ENCODE results near the gene MCFD2. TPM values are rescaled to one million over a fixed set of nuclear protein-coding genes. Genes with fewer than 3 reads are reported as not detected.

MCFD2 gene
- total and polyA plus RNA-seq, 11 donors = 16.1 to 113 (median 63.4) TPM

DNA sequence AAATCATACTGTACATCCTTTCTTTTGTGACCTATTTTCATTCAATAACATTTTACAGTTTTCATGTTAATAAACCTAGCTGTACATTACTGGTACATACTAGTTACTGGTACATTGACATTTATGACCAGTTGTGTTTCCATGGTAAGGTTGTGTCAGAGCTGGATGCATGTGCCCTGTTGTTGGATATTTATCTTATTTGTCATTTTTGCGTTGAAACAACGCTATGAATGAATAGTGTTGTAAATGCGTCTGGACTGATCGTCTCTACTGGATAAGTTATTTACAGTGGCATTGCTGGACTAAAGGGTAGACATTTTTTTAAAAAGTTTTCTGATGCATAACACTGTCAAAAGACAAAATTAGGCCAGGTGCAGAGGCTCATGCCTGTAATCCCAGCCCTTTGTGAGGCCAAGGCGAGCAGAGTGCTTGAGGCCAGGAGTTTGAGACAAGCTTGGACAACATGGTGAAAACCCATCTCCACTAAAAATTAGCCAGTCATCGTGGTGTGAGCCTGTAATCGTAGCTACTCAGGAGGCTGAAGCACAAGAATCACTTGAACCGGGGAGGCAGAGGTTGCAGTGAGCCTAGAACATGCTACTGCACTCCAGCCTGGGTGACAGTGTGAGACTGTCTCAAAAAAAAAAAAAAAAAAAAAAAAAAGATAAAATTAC lies 40.2 kb downstream of the MCFD2 start:
- WGBS, 4 donors = 89 to 93% (median 90%) methylated on average over 8 of the region's 8 CpGs
- H3K4me1 ChIP-seq = peaks cover 4 to 56% (median 39%) of the 10 kb centered on the region in 12 donors
- no peaks in the 10 kb centered on the region for H3K36me3 ChIP-seq
- DNase-seq (no peak), ATAC-seq (no peak)
- H3K9me3 ChIP-seq = no peaks in the 10 kb centered on the region
- TF ChIP-seq POLR2A (IDR thresholded peaks at IDR 0.05) (no peak), CTCF (IDR thresholded peaks at IDR 0.05) (no peak)
- H3K27ac ChIP-seq = peak overlapping the region in 10 of 12 donors; percentile 48 to 78 (median 63)
- H3K4me3 ChIP-seq = no peak overlapping the region
- intact Hi-C loops (cut with DNase I) = loop anchor here in 9 of 10 donors (2.0 to 5.0 kb wide), 7 partner anchors 21 to 228 kb away; no protein-coding TSS in a partner anchor
- H3K27me3 ChIP-seq = no peaks in the 10 kb centered on the region

DNA sequence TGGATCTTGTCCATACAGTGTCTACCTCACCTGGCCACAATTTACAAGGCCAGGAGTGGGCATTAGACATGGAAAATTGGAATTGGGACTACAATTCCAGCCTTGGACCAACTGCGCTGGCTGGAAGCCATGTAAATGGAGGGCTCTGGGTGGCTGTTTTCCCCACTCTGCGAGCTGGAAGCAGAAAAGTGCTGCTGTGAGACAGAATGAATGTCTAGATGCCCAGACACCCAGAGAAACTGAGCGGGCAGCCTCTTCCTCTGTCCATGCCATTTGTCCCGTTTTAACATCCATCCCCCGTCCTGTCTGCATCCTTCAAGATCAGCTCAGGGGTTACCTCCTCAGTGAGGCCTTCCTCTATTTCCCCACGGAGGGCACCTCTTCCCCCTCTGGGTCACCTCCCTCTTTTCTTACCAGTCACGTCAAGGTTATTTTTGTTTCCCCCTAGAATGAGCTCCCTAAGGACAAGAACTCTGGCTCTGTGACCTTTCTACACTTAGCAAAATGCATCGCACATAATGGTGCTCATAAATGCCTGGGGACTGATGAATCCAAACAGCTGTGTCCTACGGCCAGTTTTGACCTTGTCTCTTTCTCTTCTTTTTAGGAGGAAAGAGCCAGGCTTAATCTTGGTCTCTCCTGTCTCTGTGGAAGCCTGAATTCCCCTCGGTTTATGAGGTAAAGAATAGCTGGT lies 41.2 kb downstream of the MCFD2 start:
- DNase-seq = peak in 2 of 5 donors; percentile 31 to 45
- H3K9me3 ChIP-seq = no peaks in the 10 kb centered on the region
- H3K36me3 ChIP-seq = no peaks in the 10 kb centered on the region
- H3K4me1 ChIP-seq = peaks cover 4 to 66% (median 42%) of the 10 kb centered on the region in 12 donors
- 65 to 80% (median 73%) methylated on average over 10 of the region's 10 CpGs for WGBS, 4 donors
- intact Hi-C loops (cut with DNase I) = loop anchor here in 6 of 10 donors (2.0 to 5.0 kb wide), 4 partner anchors 20 to 67 kb away; no protein-coding TSS in a partner anchor
- peak overlapping the region in 11 of 12 donors; percentile 45 to 78 (median 62) for H3K27ac ChIP-seq
- TF ChIP-seq CTCF (IDR thresholded peaks at IDR 0.05) (no peak), POLR2A (IDR thresholded peaks at IDR 0.05) (no peak)
- peak in 3 of 4 donors; percentile 2 to 31 (median 27) for ATAC-seq
- H3K4me3 ChIP-seq = no peak overlapping the region
- no peaks in the 10 kb centered on the region for H3K27me3 ChIP-seq

DNA sequence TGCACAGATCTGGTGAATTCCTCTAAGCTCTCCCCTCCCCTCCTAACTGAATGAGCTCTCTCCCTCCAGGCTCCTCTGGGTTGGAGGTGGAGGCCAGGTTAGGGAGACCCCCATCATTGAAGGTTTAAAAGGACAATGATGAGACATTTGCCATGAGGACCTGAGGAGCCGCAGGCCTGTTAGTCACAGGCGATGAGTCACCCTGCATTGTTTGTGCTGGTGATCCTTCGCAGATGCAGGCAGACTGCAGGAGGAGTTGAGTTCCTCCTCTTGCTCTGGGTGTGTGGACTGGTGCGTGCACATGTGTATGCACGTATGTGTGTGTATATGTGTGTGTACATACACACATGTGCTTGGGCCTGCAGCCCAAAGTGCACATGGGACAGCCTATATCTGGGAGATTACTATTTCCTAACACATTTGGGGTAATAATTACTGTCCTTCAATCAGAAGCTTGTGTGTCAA lies 42.0 kb downstream of the MCFD2 start:
- Histone ChIP-seq H3K36me3 (no peaks in the 10 kb centered on the region), H3K4me1 (peaks cover 4 to 73% (median 43%) of the 10 kb centered on the region in 12 donors), H3K27ac (peak overlapping the region in 11 of 12 donors; percentile 35 to 78 (median 62)), H3K4me3 (no peak overlapping the region), H3K9me3 (no peaks in the 10 kb centered on the region), H3K27me3 (no peaks in the 10 kb centered on the region)
- ATAC-seq (peak in 3 of 4 donors; percentile 71 to 79 (median 79)), DNase-seq (peak in 4 of 5 donors; percentile 61 to 85 (median 73))
- no peak for TF ChIP-seq POLR2A (IDR thresholded peaks at IDR 0.05)
- TF ChIP-seq CTCF (IDR thresholded peaks at IDR 0.05) = no peak
- intact Hi-C loops (cut with DNase I) = loop anchor here in 6 of 10 donors (2.0 to 5.0 kb wide), 5 partner anchors 19 to 66 kb away; no protein-coding TSS in a partner anchor
- 38 to 67% (median 63%) methylated on average over 4 to 5 of the region's 5 CpGs for WGBS, 4 donors

All from heart left ventricle (tissue), 16 donors.